Thoracic aorta (tissue), 2 donors: ENCODE data around the gene GNG14. TPM values are rescaled to one million over a fixed set of nuclear protein-coding genes. Genes with fewer than 3 reads are reported as not detected.

Experiments used
- ATAC-seq: fragments of 150-250 bp; one replicate; pipeline ENCODE4 v1.8.0; 2017; ENCODE audit warnings: low read depth; ENCODE audit not compliant: insufficient number of reproducible peaks, low FRiP score
- DNase-seq: peaks from one replicate; pipeline ENCODE4 v3.0.0-alpha.2; 2020; ENCODE audit warnings: low spot score
- H3K27ac ChIP-seq, 2 donors: fragments of 200-600 bp; sonication (generic); 1 replicate in 1 of 2; 2 replicates in 1 of 2; pipeline ENCODE4 v1.5.1; 2016; ENCODE audit warnings: mild to moderate bottlenecking in 2 of 2, moderate library complexity in 2 of 2
- H3K27me3 ChIP-seq: fragments of 200-600 bp; sonication (generic); replicated peaks from 2 replicates; pipeline ENCODE4 v1.6.0; 2016; ENCODE audit warnings: mild to moderate bottlenecking; ENCODE audit not compliant: insufficient read depth
- H3K36me3 ChIP-seq: fragments of 200-600 bp; sonication (generic); one replicate; pipeline ENCODE4 v1.5.1; 2016
- H3K4me1 ChIP-seq, 2 donors: fragments of 200-600 bp; sonication (generic); 1 replicate in 1 of 2; 2 replicates in 1 of 2; pipeline versions ENCODE4 v1.5.1 to v1.6.0; 2016; ENCODE audit warnings: low read depth in 2 of 2, mild to moderate bottlenecking in 1 of 2; ENCODE audit not compliant: control insufficient read depth in 1 of 2
- H3K4me3 ChIP-seq: fragments of 200-600 bp; sonication (generic); 2 replicates; pipeline ENCODE4 v1.5.1; 2016; ENCODE audit warnings: mild to moderate bottlenecking
- H3K9me3 ChIP-seq: fragments of 200-600 bp; sonication (generic); 2 replicates; pipeline ENCODE4 v1.5.1; 2016
- total RNA-seq, 2 donors: library from RNA; depleted of rRNA; stranded (reverse); fragments of >200 nt; gene quantifications; one replicate each; pipeline versions ENCODE4 v1.1.0 to v1.2.3, GENCODE V29; 2016
- TF ChIP-seq, protein P1 (sequence below): fragments of 200-600 bp; sonication (generic); IDR thresholded peaks from one replicate; pipeline ENCODE4 v1.5.1; 2019; ENCODE audit warnings: antibody characterized with exemption

Gene GNG14
- total RNA-seq, 2 donors from 2014 or later, result not detected

DNA sequence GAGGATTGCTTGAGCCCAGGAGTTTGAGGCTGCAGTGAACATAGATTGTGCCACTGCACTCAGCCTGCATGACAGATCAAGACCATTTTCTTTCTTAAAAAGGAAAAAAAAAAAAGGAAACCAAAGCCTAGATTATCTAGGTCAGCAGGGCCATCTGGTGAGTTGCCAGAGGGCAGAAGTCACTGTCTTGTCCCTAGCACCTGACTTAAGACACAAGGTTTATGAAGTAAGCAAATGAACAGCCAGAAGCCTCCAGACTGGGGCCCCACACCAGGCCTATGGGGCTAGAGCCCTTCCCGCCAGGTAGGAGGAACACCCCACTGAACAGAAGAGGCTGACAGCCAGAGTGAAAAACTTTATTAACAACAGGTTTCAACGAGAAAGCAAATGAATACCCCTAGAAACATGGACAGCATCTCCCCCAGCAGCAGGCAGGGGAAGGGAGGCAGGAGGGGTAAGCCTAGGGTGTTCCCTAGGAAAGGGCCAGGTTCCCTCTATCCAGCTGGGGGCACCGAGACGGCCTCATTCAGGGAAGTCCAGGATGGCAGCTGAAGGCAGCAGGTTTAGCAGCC lies 20.0 kb upstream of the GNG14 start:
- H3K36me3 ChIP-seq, result peaks cover 7% of the 10 kb centered on the region
- no peak overlapping the region for H3K27ac ChIP-seq
- TF ChIP-seq, protein P1, sequence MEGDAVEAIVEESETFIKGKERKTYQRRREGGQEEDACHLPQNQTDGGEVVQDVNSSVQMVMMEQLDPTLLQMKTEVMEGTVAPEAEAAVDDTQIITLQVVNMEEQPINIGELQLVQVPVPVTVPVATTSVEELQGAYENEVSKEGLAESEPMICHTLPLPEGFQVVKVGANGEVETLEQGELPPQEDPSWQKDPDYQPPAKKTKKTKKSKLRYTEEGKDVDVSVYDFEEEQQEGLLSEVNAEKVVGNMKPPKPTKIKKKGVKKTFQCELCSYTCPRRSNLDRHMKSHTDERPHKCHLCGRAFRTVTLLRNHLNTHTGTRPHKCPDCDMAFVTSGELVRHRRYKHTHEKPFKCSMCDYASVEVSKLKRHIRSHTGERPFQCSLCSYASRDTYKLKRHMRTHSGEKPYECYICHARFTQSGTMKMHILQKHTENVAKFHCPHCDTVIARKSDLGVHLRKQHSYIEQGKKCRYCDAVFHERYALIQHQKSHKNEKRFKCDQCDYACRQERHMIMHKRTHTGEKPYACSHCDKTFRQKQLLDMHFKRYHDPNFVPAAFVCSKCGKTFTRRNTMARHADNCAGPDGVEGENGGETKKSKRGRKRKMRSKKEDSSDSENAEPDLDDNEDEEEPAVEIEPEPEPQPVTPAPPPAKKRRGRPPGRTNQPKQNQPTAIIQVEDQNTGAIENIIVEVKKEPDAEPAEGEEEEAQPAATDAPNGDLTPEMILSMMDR, result no peak
- ATAC-seq (no peak), DNase-seq (no peak)
- H3K9me3 ChIP-seq, result no peaks in the 10 kb centered on the region
- H3K27me3 ChIP-seq, result no peaks in the 10 kb centered on the region
- peaks cover 25 to 43% of the 10 kb centered on the region in 2 donors for H3K4me1 ChIP-seq
- peak overlapping the region; percentile 84 for H3K4me3 ChIP-seq

DNA sequence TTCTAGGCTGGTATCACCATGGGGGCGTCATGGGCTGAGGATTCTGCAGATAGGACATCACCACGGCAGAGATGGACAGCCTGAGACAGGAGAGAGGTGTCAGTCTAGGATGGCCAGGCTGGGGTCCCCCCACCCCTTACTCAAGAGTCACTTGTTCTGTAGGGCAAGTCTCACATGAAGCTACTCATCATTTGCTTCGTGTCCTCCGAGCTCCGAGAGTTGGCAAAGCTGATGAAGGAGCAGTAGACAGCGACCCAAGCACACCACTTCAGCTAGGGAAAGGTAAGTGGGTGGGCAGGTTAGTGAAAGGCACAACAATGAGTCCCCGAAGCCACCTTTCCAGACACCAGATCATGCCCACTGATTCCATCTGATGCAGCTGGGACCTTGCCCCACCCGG lies 19.5 kb upstream of the GNG14 start:
- H3K9me3 ChIP-seq, result no peaks in the 10 kb centered on the region
- TF ChIP-seq, protein P1, result no peak
- H3K4me1 ChIP-seq, result peaks cover 25 to 43% of the 10 kb centered on the region in 2 donors
- H3K36me3 ChIP-seq, result peaks cover 9% of the 10 kb centered on the region
- no peaks in the 10 kb centered on the region for H3K27me3 ChIP-seq
- peak overlapping the region; percentile 84 for H3K4me3 ChIP-seq
- ATAC-seq (no peak), DNase-seq (no peak)
- peak overlapping the region in 1 of 2 donors; percentile 100 for H3K27ac ChIP-seq

- ATAC-seq (no peak), DNase-seq (no peak)
- H3K27me3 ChIP-seq, result no peaks in the 10 kb centered on the region
- peaks cover 4% of the 10 kb centered on the region for H3K36me3 ChIP-seq
- TF ChIP-seq, protein P1, result no peak
- H3K9me3 ChIP-seq, result no peaks in the 10 kb centered on the region
- peak overlapping the region; percentile 84 for H3K4me3 ChIP-seq
- H3K27ac ChIP-seq, result peak overlapping the region; percentile 90 to 100
- peaks cover 25 to 43% of the 10 kb centered on the region in 2 donors for H3K4me1 ChIP-seq
Observed at GRCh38 chr19:12668932-12669269, 18.9 kb upstream of the GNG14 start.

DNA sequence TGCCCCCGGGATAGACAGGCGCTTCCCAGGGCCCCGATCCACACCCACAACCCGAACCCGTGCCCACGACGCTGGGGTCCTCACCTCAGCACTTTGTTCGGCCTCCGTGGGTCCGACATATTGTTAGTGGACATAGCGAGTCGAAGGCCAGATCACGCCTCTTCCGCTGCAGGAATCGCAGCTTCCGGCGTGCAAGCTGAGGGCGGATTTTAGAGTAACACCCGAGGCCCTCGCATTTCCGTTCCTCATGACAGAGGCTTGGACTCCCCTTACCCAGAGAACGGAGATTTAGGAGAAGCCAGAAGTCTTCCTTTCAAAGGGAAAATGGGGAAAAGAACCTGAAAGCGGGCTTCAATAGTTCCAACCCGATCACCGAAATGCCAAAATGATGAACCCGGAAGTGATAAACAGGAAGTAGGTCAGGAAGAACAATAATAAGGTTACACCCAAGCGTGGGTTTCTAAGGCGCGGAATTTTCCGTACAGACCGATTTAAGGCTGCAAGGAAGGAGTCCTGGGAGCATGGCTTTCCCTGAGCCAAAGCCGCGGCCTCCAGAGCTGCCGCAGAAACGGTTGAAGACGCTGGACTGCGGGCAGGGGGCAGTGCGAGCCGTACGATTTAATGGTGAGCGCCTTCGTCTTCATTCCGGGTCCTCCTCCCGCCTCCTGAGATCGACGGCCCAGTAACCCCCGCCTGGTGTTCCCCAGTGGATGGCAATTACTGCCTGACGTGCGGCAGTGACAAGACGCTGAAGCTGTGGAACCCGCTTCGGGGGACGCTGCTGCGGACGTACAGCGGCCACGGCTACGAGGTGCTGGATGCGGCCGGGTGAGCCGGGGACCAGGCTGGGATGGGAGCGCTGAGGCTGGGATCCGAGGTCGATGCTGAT lies 18.3 kb upstream of the GNG14 start:
- DNase-seq, result no peak
- Histone ChIP-seq H3K27ac (peak overlapping the region; percentile 90 to 100), H3K4me1 (peaks cover 25 to 43% of the 10 kb centered on the region in 2 donors), H3K9me3 (no peaks in the 10 kb centered on the region), H3K36me3 (peaks cover 10% of the 10 kb centered on the region), H3K4me3 (peak overlapping the region; percentile 84), H3K27me3 (no peaks in the 10 kb centered on the region)
- no peak for ATAC-seq
- TF ChIP-seq, protein P1, result no peak

DNA sequence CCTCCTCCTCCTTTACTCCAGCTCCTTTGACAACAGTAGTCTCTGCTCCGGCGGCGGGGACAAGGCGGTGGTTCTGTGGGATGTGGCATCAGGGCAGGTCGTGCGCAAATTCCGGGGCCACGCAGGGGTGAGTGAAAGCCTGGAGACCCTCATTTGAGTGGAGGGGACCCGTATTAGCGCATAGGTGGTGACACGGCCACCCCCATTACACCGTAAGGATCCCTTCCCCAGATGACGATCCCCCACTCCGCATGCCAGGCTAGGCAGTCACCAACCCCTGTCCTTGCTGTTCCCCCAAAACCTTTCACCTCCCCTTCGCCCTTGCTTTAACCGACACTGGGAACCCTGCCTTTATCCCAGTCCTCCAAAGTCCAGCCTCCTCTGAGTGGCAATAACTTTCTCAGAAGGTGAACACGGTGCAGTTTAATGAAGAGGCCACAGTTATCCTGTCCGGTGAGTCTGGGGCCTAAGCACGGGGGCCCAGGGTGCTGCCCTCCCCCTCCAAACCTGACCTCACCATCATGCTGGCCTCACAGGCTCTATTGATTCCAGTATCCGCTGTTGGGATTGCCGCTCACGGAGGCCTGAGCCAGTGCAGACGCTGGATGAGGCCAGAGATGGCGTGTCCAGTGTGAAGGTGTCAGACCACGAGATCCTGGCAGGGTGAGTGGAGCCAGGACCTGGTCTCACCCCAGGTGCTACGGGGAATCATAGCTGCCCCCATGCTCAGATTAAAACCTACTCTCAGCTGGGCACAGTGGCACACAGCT lies 17.5 kb upstream of the GNG14 start:
- ATAC-seq, result no peak

More for the DNA sequence above, 17.5 kb upstream of the GNG14 start:
- Histone ChIP-seq H3K4me1 (peaks cover 25 to 43% of the 10 kb centered on the region in 2 donors), H3K36me3 (peaks cover 19% of the 10 kb centered on the region), H3K4me3 (peak overlapping the region; percentile 84), H3K27ac (peak overlapping the region; percentile 90 to 100), H3K27me3 (no peaks in the 10 kb centered on the region), H3K9me3 (no peaks in the 10 kb centered on the region)
- no peak for DNase-seq
- TF ChIP-seq, protein P1, result no peak
